ENCODE results near the gene RTEL1. TPM values are rescaled to one million over a fixed set of nuclear protein-coding genes. Genes with fewer than 3 reads are reported as not detected.

The RTEL1 gene
- total RNA-seq, 4 donors from 2014 or later = 10.2 to 34.4 (median 21.6) TPM

DNA sequence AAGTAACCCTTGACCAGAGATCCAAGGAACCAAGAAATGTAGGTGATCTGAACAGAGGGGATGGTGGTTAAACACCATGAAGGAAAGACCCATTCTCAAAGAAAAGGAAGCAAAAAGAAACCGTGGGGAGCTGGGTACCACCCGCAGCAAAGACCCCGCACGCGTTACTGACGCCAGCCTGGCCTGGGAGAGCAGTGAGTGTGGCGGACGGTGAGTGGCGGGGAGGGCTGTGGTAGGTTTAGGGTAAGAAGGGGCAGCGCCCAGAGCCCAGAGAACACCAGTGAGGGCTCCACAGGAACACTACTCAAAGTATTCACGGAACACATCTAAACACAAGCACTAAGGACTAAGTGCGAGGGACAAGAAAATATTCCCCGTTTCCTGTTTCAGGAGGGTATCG is 35.4 kb upstream of the RTEL1 start:
- no peak for ATAC-seq (ENCODE audit: low FRiP score)
- TF ChIP-seq, protein P1, sequence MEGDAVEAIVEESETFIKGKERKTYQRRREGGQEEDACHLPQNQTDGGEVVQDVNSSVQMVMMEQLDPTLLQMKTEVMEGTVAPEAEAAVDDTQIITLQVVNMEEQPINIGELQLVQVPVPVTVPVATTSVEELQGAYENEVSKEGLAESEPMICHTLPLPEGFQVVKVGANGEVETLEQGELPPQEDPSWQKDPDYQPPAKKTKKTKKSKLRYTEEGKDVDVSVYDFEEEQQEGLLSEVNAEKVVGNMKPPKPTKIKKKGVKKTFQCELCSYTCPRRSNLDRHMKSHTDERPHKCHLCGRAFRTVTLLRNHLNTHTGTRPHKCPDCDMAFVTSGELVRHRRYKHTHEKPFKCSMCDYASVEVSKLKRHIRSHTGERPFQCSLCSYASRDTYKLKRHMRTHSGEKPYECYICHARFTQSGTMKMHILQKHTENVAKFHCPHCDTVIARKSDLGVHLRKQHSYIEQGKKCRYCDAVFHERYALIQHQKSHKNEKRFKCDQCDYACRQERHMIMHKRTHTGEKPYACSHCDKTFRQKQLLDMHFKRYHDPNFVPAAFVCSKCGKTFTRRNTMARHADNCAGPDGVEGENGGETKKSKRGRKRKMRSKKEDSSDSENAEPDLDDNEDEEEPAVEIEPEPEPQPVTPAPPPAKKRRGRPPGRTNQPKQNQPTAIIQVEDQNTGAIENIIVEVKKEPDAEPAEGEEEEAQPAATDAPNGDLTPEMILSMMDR (IDR thresholded peaks at IDR 0.05) = no peak
- DNase-seq (ENCODE audit: low spot score) = no peak

DNA sequence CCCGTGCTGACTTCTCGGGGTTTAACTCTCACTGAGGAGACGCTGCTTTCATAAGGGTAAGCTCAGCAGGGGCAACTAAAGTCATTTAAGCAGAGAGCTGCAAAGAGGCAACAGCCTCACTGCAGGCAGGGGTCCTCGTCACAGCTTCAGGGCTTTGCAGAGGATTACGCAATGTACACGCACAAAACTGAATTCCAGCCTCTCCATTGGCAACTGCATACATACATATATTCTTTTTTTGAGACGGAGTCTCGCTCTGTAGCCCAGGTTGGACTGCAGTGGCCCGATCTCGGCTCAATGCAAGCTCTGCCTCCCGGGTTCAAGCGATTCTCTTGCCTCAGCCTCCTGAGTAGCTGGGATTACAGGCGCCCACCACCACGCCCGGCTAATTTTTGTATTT is 33.6 kb upstream of the RTEL1 start:
- TF ChIP-seq, protein P1 (IDR thresholded peaks at IDR 0.05) = no peak
- ATAC-seq (ENCODE audit: low FRiP score) = no peak
- DNase-seq (ENCODE audit: low spot score) = no peak

DNA sequence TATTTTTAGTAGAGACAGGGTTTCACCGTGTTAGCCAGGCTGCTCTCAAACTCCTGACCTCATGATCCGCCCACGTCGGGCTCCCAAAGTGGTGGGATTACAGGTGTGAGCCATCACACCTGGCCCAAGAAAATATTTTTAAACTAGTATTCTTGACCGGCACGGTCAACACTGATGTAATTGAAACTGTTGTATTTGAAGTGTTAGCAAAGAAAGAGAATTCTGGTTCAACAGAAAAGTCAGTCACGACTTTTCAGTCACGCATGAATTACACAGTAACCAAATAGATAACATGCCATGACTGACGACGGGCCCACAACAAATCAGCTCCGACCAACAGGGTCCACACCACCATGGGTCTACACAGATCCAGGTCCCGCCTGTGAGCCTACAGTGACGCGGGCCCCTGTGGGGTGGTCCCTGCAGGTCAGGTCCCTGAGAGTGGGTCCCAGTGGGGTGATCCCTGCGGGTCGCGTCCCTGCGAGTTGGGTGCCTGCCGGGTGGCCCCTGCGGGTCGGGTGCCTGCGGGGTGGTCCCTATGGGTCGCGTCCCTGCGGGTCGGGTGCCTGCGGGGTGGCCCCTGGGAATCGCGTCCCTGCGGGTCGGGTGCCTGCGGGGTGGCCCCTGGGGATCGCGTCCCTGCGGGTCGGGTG is 32.2 kb upstream of the RTEL1 start:
- TF ChIP-seq, protein P1 (IDR thresholded peaks at IDR 0.05) = no peak
- DNase-seq (ENCODE audit: low spot score) (no peak), ATAC-seq (ENCODE audit: low FRiP score) (no peak)

DNA sequence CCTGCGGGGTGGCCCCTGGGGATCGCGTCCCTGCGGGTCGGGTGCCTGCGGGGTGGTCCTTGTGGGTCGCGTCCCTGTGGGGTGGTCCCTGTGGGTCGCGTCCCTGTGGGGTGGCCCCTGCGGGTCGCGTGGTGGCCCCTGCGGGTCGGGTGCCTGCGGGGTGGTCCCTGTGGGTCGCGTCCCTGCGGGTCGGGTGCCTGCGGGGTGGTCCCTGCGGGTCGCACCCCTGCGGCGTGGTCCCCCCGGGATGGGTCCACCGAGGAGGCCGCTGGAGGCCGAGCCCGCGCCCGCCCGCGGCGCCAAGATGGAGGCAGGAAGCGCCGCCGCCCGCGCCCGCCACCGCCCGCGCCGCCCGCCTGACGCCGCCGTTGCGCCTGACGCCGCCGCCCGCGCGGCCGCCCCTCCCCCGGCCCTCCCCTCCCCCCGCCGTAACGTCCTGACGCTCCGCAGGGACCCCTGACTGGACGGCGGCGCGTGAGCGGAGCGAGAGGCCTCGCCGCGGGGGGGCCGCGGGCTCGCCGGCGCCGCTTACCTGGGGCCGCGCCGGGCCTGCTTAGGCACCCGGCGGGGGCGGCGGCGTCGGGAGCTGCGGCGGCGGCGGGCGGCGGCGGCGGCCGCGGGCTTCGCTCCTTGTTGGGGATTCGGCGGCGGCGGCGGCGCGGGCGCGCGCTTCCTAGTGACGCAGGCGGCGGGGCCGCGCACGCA is 31.5 kb upstream of the RTEL1 start, which contains the start of gene GMEB2:
Gene GMEB2 (minus strand): TSS at position 678 of the 705 bp plus-strand sequence. CDS start 7,704 bp downstream, outside the sequence.
- TF ChIP-seq, protein P1 (IDR thresholded peaks at IDR 0.05) = no peak
- ATAC-seq (ENCODE audit: low FRiP score) = peak; percentile 66
- DNase-seq (ENCODE audit: low spot score) = no peak

DNA sequence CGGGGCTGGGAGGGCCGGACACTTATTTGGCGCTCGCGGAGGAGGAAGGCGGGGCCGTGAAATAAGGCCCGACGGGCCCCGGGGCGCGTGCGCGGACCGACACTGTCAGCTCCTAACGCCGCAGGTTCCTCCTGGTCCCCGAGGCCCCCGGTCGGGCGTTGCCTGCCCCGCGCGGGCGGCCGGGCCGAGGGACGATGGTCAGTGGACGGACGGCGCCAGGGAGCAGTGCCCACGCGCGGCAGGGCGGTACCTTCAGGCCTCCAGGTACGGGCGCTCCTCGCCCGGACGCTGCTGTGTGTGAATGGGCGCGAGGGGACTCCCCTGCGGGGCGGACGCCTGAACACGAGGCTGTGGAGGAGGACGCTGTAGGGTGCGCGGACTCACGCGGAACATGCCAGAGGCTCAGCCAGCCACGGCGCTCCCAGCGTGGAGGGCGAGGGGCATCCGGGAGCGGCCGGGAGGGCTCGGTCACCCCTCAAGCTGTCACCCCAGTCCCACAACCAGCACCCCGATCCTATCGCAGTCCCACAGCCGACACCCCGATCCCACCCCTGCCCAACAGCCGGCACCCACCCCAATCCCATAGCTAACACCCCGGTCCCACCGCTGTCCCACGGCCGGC is 30.9 kb upstream of the RTEL1 start:
- TF ChIP-seq, protein P1 (IDR thresholded peaks at IDR 0.05) = no peak
- DNase-seq (ENCODE audit: low spot score) (peak; percentile 71), ATAC-seq (ENCODE audit: low FRiP score) (peak; percentile 95)

DNA sequence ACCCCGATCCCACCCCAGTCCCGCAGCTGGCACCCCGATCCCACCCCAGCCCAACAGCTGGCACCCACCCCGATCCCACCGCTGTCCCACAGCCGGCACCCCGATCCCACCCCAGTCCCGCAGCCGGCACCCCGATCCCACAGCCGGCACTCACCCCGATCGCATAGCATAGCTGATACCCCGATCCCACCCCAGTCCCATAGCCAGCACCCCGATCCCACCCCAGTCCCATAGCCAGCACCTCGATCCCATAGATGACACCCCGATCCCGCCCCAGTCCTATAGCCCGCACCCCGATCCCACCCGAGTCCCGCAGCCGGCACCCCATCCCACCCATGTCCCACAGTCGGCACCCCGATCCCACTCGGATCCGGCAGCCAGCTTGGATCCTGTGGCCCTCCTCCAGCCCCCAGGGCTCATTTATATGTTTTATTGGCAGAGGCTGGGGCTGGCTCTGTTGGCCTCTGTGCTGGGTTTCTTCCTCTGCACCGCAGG is 30.3 kb upstream of the RTEL1 start:
- peak; percentile 4 for ATAC-seq (ENCODE audit: low FRiP score)
- TF ChIP-seq, protein P1 (IDR thresholded peaks at IDR 0.05) = no peak
- DNase-seq (ENCODE audit: low spot score) = no peak
